Coronary artery (tissue), 2 donors: ENCODE results near the gene PHTF2.
"Not testable (repeated sequence)": the region's sequence is repeated elsewhere in the genome, so short reads cannot be mapped to it uniquely, and the experiment has no call there.

Experiments used
- DNase-seq: peaks from one replicate; pipeline ENCODE4 v3.0.0-alpha.2; 2017; ENCODE audit warnings: low spot score
- H3K27ac ChIP-seq, 2 donors: fragments of 200-600 bp; sonication (generic); one replicate each; pipeline ENCODE4 v1.5.1; 2016 to 2019
- H3K4me3 ChIP-seq: fragments of 200-600 bp; sonication (generic); 2 replicates; pipeline ENCODE4 v1.5.1; 2016; ENCODE audit warnings: mild to moderate bottlenecking, moderate library complexity
- TF ChIP-seq, protein P1 (sequence below): fragments of 200-600 bp; sonication (generic); IDR thresholded peaks from one replicate; pipeline ENCODE4 v1.5.1; 2019; ENCODE audit warnings: antibody characterized with exemption

The PHTF2 gene

DNA sequence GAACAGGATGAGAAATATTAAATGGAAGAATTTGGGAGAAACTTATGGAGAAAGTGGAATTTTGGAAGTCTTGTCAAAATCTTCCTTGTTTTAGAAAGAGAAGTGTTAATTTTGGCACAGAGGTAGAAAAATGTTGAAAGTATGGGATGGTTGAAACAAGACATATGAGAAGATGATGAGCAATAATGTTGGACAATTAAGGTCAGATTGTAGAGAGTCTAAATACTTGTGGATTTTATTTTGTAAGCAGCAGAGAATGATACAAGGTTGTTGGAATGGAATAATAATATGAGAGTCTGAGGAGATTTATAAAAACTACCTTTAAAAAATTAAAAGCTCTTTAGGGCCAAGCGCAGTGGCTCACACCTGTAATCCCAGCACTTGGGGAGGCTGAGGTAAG, 34.6 kb downstream of the PHTF2 start:
- Histone ChIP-seq H3K4me3 (no peak overlapping the region), H3K27ac (no peak overlapping the region)
- TF ChIP-seq, protein P1, sequence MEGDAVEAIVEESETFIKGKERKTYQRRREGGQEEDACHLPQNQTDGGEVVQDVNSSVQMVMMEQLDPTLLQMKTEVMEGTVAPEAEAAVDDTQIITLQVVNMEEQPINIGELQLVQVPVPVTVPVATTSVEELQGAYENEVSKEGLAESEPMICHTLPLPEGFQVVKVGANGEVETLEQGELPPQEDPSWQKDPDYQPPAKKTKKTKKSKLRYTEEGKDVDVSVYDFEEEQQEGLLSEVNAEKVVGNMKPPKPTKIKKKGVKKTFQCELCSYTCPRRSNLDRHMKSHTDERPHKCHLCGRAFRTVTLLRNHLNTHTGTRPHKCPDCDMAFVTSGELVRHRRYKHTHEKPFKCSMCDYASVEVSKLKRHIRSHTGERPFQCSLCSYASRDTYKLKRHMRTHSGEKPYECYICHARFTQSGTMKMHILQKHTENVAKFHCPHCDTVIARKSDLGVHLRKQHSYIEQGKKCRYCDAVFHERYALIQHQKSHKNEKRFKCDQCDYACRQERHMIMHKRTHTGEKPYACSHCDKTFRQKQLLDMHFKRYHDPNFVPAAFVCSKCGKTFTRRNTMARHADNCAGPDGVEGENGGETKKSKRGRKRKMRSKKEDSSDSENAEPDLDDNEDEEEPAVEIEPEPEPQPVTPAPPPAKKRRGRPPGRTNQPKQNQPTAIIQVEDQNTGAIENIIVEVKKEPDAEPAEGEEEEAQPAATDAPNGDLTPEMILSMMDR, result no peak
- DNase-seq, result no peak

GRCh38 chr7:77836425-77836824, 37.9 kb downstream of the PHTF2 start:
- H3K27ac ChIP-seq, DNase-seq, H3K4me3 ChIP-seq: not testable (repeated sequence)

- H3K4me3 ChIP-seq, result no peak overlapping the region
- DNase-seq, result no peak
- TF ChIP-seq, protein P1, result no peak
- H3K27ac ChIP-seq, result no peak overlapping the region
Observed at GRCh38 chr7:77837275-77837674, 38.7 kb downstream of the PHTF2 start.

DNA sequence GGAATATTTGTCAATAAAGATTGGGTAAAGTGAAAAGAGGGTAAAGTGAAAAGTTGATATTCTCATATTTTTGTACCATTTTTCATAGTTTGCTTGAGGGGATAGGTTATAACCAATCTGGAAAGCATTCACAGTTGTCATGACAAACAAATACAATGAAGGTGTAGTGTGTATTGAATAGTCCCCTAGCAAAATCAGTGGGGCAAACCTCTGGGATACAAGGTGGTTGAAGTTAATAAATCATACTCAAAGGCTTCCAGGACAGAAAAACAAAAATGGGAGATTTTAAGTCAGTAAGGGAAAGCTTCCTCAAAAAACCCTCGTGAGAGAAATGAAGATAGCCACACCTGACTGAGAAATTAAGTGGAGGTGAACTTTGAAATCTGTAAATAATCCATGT, 39.4 kb downstream of the PHTF2 start:
- TF ChIP-seq, protein P1, result no peak
- Histone ChIP-seq H3K4me3 (no peak overlapping the region), H3K27ac (no peak overlapping the region)
- no peak for DNase-seq

GRCh38 chr7:77838929-77839491, 40.4 kb downstream of the PHTF2 start:
- DNase-seq, result no peak
- Histone ChIP-seq H3K4me3 (no peak overlapping the region), H3K27ac (no peak overlapping the region)
- TF ChIP-seq, protein P1, result no peak

- no peak for DNase-seq
- TF ChIP-seq, protein P1, result no peak
- Histone ChIP-seq H3K27ac (no peak overlapping the region), H3K4me3 (no peak overlapping the region)
Observed at GRCh38 chr7:77839919-77840318, 41.3 kb downstream of the PHTF2 start.

GRCh38 chr7:77843194-77843593, 44.6 kb downstream of the PHTF2 start:
- no peak overlapping the region for H3K4me3 ChIP-seq
- TF ChIP-seq, protein P1, result no peak
- H3K27ac ChIP-seq, result no peak overlapping the region
- no peak for DNase-seq
